Skeletal muscle satellite cell (primary cell): ENCODE results near the gene RGS6.

ENCODE experiments used
- H3K27me3 ChIP-seq: 2 replicates; pipeline ENCODE4 v1.7.0; 2013; ENCODE audit warnings: low read length; ENCODE audit not compliant: control insufficient read depth, insufficient read depth
- H3K36me3 ChIP-seq: 2 replicates; pipeline ENCODE4 v1.7.0; 2013; ENCODE audit warnings: mild to moderate bottlenecking, control low read depth, low read length; ENCODE audit not compliant: insufficient read depth
- H3K4me1 ChIP-seq: 2 replicates; pipeline ENCODE4 v1.7.0; 2013; ENCODE audit warnings: low read length; ENCODE audit not compliant: control insufficient read depth, insufficient read depth
- H3K4me2 ChIP-seq: 2 replicates; pipeline ENCODE4 v1.7.0; 2013; ENCODE audit warnings: mild to moderate bottlenecking, low read length
- H3K4me3 ChIP-seq: 2 replicates; pipeline ENCODE4 v1.7.0; 2013; ENCODE audit warnings: low read length
- H3K9ac ChIP-seq: 2 replicates; pipeline ENCODE4 v1.7.0; 2013; ENCODE audit warnings: mild to moderate bottlenecking, low read depth, low read length, moderate library complexity
- H3K9me3 ChIP-seq: replicated peaks from 2 replicates; pipeline ENCODE4 v1.7.0; 2013; ENCODE audit warnings: mild to moderate bottlenecking, control low read depth, low read length

The RGS6 gene

GRCh38 chr14:72094844-72095582, 162.8 kb downstream of the RGS6 start:
- Histone ChIP-seq H3K9me3 (no peaks in the 10 kb centered on the region), H3K4me2 (no peak overlapping the region), H3K36me3 (no peaks in the 10 kb centered on the region), H3K9ac (no peak overlapping the region), H3K27me3 (no peaks in the 10 kb centered on the region), H3K4me1 (no peaks in the 10 kb centered on the region), H3K4me3 (no peak overlapping the region)

- Histone ChIP-seq H3K4me3 (no peak overlapping the region), H3K4me2 (no peak overlapping the region), H3K27me3 (no peaks in the 10 kb centered on the region), H3K4me1 (no peaks in the 10 kb centered on the region), H3K9ac (no peak overlapping the region), H3K36me3 (no peaks in the 10 kb centered on the region), H3K9me3 (no peaks in the 10 kb centered on the region)
Measured at GRCh38 chr14:72097173-72097783, 165.0 kb downstream of the RGS6 start.

- no peaks in the 10 kb centered on the region for H3K4me1 ChIP-seq
- H3K36me3 ChIP-seq = no peaks in the 10 kb centered on the region
- no peak overlapping the region for H3K9ac ChIP-seq
Measured at GRCh38 chr14:72098210-72098609, 166.0 kb downstream of the RGS6 start.

DNA sequence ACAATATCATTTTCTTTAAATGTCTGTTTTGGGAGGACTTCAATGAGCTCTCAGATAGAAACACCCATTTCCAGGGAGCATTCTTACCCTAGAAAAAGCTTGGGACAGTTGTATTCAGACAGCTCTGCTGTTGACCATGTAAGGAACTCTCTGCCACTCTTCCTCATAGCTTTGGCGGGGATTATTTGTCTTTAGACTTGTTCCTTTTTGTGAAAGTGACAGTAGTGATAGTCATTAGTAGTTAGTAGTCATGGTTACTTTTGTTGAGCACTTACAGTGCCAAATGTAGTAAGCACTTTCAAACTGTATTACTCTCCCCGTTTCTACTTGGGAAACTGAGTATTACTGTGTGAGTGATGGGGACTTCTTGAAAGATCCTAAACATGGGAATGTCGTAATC, 167.3 kb downstream of the RGS6 start:
- no peak overlapping the region for H3K9ac ChIP-seq
- no peaks in the 10 kb centered on the region for H3K4me1 ChIP-seq
- H3K27me3 ChIP-seq = no peaks in the 10 kb centered on the region
- H3K9me3 ChIP-seq = no peaks in the 10 kb centered on the region
- no peak overlapping the region for H3K4me2 ChIP-seq
- H3K4me3 ChIP-seq = no peak overlapping the region
- H3K36me3 ChIP-seq = no peaks in the 10 kb centered on the region

More at GRCh38 chr14:72098210-72098609, 166.0 kb downstream of the RGS6 start:
- Histone ChIP-seq H3K4me3 (no peak overlapping the region), H3K9me3 (no peaks in the 10 kb centered on the region), H3K4me2 (no peak overlapping the region), H3K27me3 (no peaks in the 10 kb centered on the region)

DNA sequence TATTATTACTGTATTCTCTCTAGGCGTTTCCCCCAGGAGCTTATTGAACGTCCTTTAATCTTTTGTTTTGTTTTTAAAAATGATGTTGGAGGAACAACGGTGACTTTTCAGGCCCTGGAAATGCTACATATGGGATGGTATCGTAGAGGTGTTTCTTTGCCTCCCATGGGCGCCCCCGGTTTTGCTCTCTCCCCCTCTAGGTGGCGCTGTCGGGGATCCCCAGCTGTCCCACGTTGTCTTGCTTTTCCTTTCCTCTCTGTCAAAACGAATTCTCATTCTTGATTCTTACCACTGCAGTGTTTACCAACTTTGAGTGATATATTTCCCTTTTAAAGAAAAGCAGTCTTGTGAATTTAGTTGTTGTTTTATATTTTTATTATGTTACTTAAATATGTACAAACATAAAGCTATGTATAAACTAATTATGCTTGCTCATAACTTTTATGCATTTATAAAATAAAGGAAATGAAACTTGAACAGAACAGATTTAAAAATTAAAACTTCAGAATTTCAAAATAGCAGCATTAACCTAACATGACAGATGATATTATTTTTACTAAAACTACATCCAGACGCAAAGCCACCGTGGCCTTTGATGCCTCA, 171.9 kb downstream of the RGS6 start:
- H3K4me3 ChIP-seq = no peak overlapping the region
- no peak overlapping the region for H3K4me2 ChIP-seq
- no peaks in the 10 kb centered on the region for H3K36me3 ChIP-seq
- H3K9ac ChIP-seq = no peak overlapping the region
- H3K9me3 ChIP-seq = no peaks in the 10 kb centered on the region
- H3K4me1 ChIP-seq = no peaks in the 10 kb centered on the region
- H3K27me3 ChIP-seq = no peaks in the 10 kb centered on the region

- H3K4me2 ChIP-seq = no peak overlapping the region
- no peak overlapping the region for H3K4me3 ChIP-seq
- no peaks in the 10 kb centered on the region for H3K36me3 ChIP-seq
- no peaks in the 10 kb centered on the region for H3K27me3 ChIP-seq
- H3K9me3 ChIP-seq = no peaks in the 10 kb centered on the region
- H3K4me1 ChIP-seq = no peaks in the 10 kb centered on the region
- H3K9ac ChIP-seq = no peak overlapping the region
Measured at GRCh38 chr14:72111911-72112310, 179.7 kb downstream of the RGS6 start.

GRCh38 chr14:72118841-72119240, 186.6 kb downstream of the RGS6 start:
- Histone ChIP-seq H3K4me2 (no peak overlapping the region), H3K4me1 (no peaks in the 10 kb centered on the region), H3K9ac (no peak overlapping the region), H3K4me3 (no peak overlapping the region), H3K9me3 (no peaks in the 10 kb centered on the region), H3K36me3 (no peaks in the 10 kb centered on the region), H3K27me3 (no peaks in the 10 kb centered on the region)

GRCh38 chr14:72120315-72120714, 188.1 kb downstream of the RGS6 start:
- Histone ChIP-seq H3K4me3 (no peak overlapping the region), H3K27me3 (no peaks in the 10 kb centered on the region), H3K9me3 (no peaks in the 10 kb centered on the region), H3K9ac (no peak overlapping the region), H3K36me3 (no peaks in the 10 kb centered on the region), H3K4me2 (no peak overlapping the region), H3K4me1 (no peaks in the 10 kb centered on the region)

DNA sequence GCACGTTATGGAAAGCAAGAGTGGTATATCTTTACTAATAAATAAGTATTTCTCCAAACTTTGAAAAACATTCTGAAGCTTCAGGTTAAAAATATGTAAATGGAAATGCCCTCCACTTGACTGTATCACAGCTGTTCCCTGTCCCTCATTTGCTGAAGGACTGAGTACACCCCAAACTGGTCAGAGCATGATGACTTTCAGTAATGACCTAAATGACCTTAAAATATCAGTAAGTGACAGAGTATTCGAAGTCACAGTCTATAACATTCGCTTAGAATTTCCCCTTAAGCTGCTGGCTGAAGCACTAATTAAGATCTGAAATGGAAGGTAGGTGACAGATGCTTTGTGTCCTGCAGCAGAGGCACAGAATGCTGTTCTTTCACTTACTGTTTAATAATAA, 191.5 kb downstream of the RGS6 start:
- Histone ChIP-seq H3K9ac (no peak overlapping the region), H3K4me2 (no peak overlapping the region), H3K4me3 (no peak overlapping the region), H3K9me3 (no peaks in the 10 kb centered on the region), H3K4me1 (no peaks in the 10 kb centered on the region), H3K27me3 (no peaks in the 10 kb centered on the region), H3K36me3 (no peaks in the 10 kb centered on the region)

GRCh38 chr14:72124171-72124570, 191.9 kb downstream of the RGS6 start:
- Histone ChIP-seq H3K27me3 (no peaks in the 10 kb centered on the region), H3K4me3 (no peak overlapping the region), H3K9ac (no peak overlapping the region), H3K36me3 (no peaks in the 10 kb centered on the region), H3K4me2 (no peak overlapping the region), H3K4me1 (no peaks in the 10 kb centered on the region), H3K9me3 (no peaks in the 10 kb centered on the region)

DNA sequence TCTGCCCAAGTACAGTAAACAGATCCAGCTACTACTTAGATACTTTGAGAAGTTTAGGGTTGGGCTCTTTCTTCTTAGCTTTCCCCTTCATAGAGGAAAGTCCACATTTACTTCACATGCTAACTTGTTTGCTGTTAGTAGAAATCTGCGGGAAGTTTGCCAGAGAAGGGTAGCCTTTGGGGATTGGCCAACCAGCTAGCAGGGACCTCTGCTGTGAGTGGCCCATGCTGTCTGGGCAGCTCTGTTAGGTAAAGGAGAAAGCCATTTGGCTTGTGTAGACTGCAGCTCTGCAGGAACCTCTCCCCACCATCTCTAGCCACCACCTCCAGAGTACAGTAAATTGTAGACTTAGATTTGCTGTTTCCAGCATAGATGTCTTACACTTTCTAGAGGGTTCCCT, 193.9 kb downstream of the RGS6 start:
- H3K36me3 ChIP-seq = no peaks in the 10 kb centered on the region
- no peaks in the 10 kb centered on the region for H3K27me3 ChIP-seq
- no peak overlapping the region for H3K9ac ChIP-seq
- H3K4me3 ChIP-seq = no peak overlapping the region
- no peaks in the 10 kb centered on the region for H3K4me1 ChIP-seq
- H3K9me3 ChIP-seq = no peaks in the 10 kb centered on the region
- no peak overlapping the region for H3K4me2 ChIP-seq

- Histone ChIP-seq H3K4me2 (no peak overlapping the region), H3K9me3 (no peaks in the 10 kb centered on the region), H3K4me1 (no peaks in the 10 kb centered on the region), H3K27me3 (no peaks in the 10 kb centered on the region), H3K36me3 (no peaks in the 10 kb centered on the region), H3K9ac (no peak overlapping the region), H3K4me3 (no peak overlapping the region)
Measured at GRCh38 chr14:72126561-72126960, 194.3 kb downstream of the RGS6 start.
